IMR-90 (cell line): ENCODE results near the gene CROT. TPM values are rescaled to one million over a fixed set of nuclear protein-coding genes. Genes with fewer than 3 reads are reported as not detected.
A peak's percentile ranks its signal among the peaks of the same experiment; 100 is the strongest.

Source experiments
- ATAC-seq: fragments of 200-7000 bp; cut with Tn5 transposase; 2 replicates; pipeline ENCODE4 v1.9.1; 2020; ENCODE audit warnings: low read depth, mild to moderate bottlenecking, moderate library complexity
- BruUV-seq: library from RNA; stranded (reverse); fragments of 400-500 nt; replicated peaks from 2 replicates; lab custom pipeline; 2021; lab: Mats Ljungman, UMichigan
- CTCF ChIA-PET: fragments of 300-600 bp; formaldehyde crosslinking; extraction: SDS; loops from one replicate; lab custom pipeline; 2021; ENCODE audit warnings: antibody characterized with exemption; lab: Yijun Ruan, JAX
- POLR2A ChIA-PET: fragments of 300-600 bp; sonication (Branson Sonifier 250); formaldehyde crosslinking; loops from one replicate; lab custom pipeline; 2022; ENCODE audit warnings: antibody characterized with exemption; ENCODE audit not compliant: unreplicated experiment; lab: Charles Lee
- DNase-seq: peaks from one replicate; pipeline ENCODE4 v3.0.0; 2013
- H2AFZ ChIP-seq: replicated peaks from 2 replicates; pipeline ENCODE3; 2013; ENCODE audit warnings: low read length, mild to moderate bottlenecking; ENCODE audit not compliant: poor library complexity
- H2AK5ac ChIP-seq: 2 replicates; pipeline ENCODE4 v1.6.1; 2013; ENCODE audit warnings: low read depth, low read length, inconsistent platforms
- H2AK9ac ChIP-seq: replicated peaks from 2 replicates; pipeline ENCODE3; 2013; ENCODE audit warnings: mild to moderate bottlenecking, low read depth, low read length, moderate library complexity; ENCODE audit not compliant: poor library complexity
- H2BK120ac ChIP-seq: 2 replicates; pipeline ENCODE4 v1.6.1; 2013; ENCODE audit warnings: low read depth, low read length, inconsistent platforms
- H2BK15ac ChIP-seq: 3 replicates; pipeline ENCODE4 v1.6.1; 2013; ENCODE audit warnings: low read depth, low read length, inconsistent platforms
- H2BK20ac ChIP-seq: 2 replicates; pipeline ENCODE4 v1.6.1; 2013; ENCODE audit warnings: low read depth, mild to moderate bottlenecking, inconsistent platforms, low read length, moderate library complexity
- H2BK5ac ChIP-seq: 2 replicates; pipeline ENCODE4 v1.6.1; 2013; ENCODE audit warnings: mild to moderate bottlenecking, low read depth, low read length, inconsistent platforms; ENCODE audit not compliant: poor library complexity, severe bottlenecking
- H3K14ac ChIP-seq: replicated peaks from 2 replicates; pipeline ENCODE4 v1.6.1; 2013; ENCODE audit warnings: low read depth, low read length, inconsistent platforms
- H3K18ac ChIP-seq: 2 replicates; pipeline ENCODE4 v1.6.1; 2013; ENCODE audit warnings: low read depth, low read length, control low read depth
- H3K23ac ChIP-seq: 2 replicates; pipeline ENCODE4 v1.6.1; 2013; ENCODE audit warnings: low read depth, low read length, inconsistent platforms
- H3K27ac ChIP-seq: 2 replicates; pipeline ENCODE4 v1.5.1; 2013; ENCODE audit warnings: mild to moderate bottlenecking, control low read depth, low read length; ENCODE audit not compliant: insufficient read depth
- H3K27me3 ChIP-seq: 2 replicates; pipeline ENCODE4 v1.6.1; 2013; ENCODE audit warnings: low read length; ENCODE audit not compliant: control insufficient read depth, insufficient read depth
- H3K36me3 ChIP-seq: 2 replicates; pipeline ENCODE4 v1.6.1; 2013; ENCODE audit warnings: low read length, mixed read lengths; ENCODE audit not compliant: control insufficient read depth, insufficient read depth
- H3K4ac ChIP-seq: 2 replicates; pipeline ENCODE4 v1.6.1; 2013; ENCODE audit warnings: low read depth, low read length, inconsistent platforms
- H3K4me1 ChIP-seq: 2 replicates; pipeline ENCODE4 v1.6.1; 2013; ENCODE audit warnings: low read length, mixed read lengths; ENCODE audit not compliant: control insufficient read depth, insufficient read depth
- H3K4me2 ChIP-seq: 2 replicates; pipeline ENCODE4 v1.6.1; 2013; ENCODE audit warnings: low read depth, mild to moderate bottlenecking, control low read depth, low read length, moderate library complexity
- H3K4me3 ChIP-seq: 2 replicates; pipeline ENCODE4 v1.5.1; 2013; ENCODE audit warnings: low read depth, mild to moderate bottlenecking, control low read depth, low read length, moderate library complexity; ENCODE audit not compliant: insufficient read depth
- H3K56ac ChIP-seq: 2 replicates; pipeline ENCODE4 v1.6.1; 2013; ENCODE audit warnings: low read length, inconsistent platforms; ENCODE audit not compliant: insufficient read depth; ENCODE audit errors: extremely low read depth
- H3K79me1 ChIP-seq, 2 experiments: 2 replicates each; pipeline ENCODE4 v1.6.1; 2013; ENCODE audit warnings: low read length in 2 of 2, inconsistent platforms in 1 of 2, low read depth in 1 of 2
- H3K9ac ChIP-seq: 2 replicates; pipeline ENCODE4 v1.6.1; 2013; ENCODE audit warnings: low read depth, low read length, control low read depth
- H3K9me1 ChIP-seq: 2 replicates; pipeline ENCODE4 v1.6.1; 2013; ENCODE audit warnings: low read length, inconsistent platforms; ENCODE audit not compliant: insufficient read depth
- H3K9me3 ChIP-seq: 2 replicates; pipeline ENCODE4 v1.6.1; 2013; ENCODE audit warnings: low read length; ENCODE audit not compliant: control insufficient read depth, insufficient read depth
- H4K20me1 ChIP-seq: 2 replicates; pipeline ENCODE4 v1.6.1; 2013; ENCODE audit warnings: low read length, inconsistent platforms; ENCODE audit not compliant: insufficient read depth
- H4K5ac ChIP-seq: 2 replicates; pipeline ENCODE4 v1.6.1; 2013; ENCODE audit warnings: mild to moderate bottlenecking, low read depth, low read length, control low read depth
- H4K8ac ChIP-seq, 2 experiments: 2 replicates each; pipeline ENCODE4 v1.6.1; 2013; ENCODE audit warnings: low read depth in 2 of 2, low read length in 2 of 2, control low read depth in 1 of 2, inconsistent platforms in 1 of 2
- H4K91ac ChIP-seq: 2 replicates; pipeline ENCODE4 v1.6.1; 2013; ENCODE audit warnings: low read depth, low read length, inconsistent platforms; ENCODE audit not compliant: insufficient read depth
- CEBPB ChIP-seq: IDR thresholded peaks from 2 replicates; pipeline ENCODE4 v1.6.1; 2012; ENCODE audit warnings: low read depth, low read length, improper control_type of control experiment
- RFX5 ChIP-seq: IDR thresholded peaks from 2 replicates; pipeline ENCODE4 v1.8.0; 2012; ENCODE audit warnings: low read depth, mild to moderate bottlenecking, low read length, moderate library complexity
- dilution Hi-C: fragments of 300-500 bp; cut with HindIII; formaldehyde crosslinking; loops from one replicate; pipeline ENCODE4 v1.14.3; 2018; ENCODE audit warnings: low sequenced_read_pairs; ENCODE audit not compliant: unreplicated experiment
- in situ Hi-C: fragments of 300-500 bp; cut with MboI; formaldehyde crosslinking; loops from 3 replicates; pipeline ENCODE4 v1.14.3; 2019; ENCODE audit warnings: low sequenced_read_pairs, inconsistent platforms, mixed read lengths
- intact Hi-C: fragments of 100-400 bp; cut with micrococcal nuclease; formaldehyde crosslinking; loops from 2 replicates; pipeline ENCODE4 v1.10.0; 2022
- polyA plus RNA-seq, 3 experiments: library from polyadenylated mRNA; depleted of rRNA; stranded (reverse); fragments of >200 nt; gene quantifications; 2 replicates each; pipeline ENCODE4 v1.2.3, GENCODE V29; 2012; ENCODE audit warnings: low replicate concordance in 1 of 3
- total RNA-seq: library from RNA; depleted of rRNA; stranded (reverse); fragments of >200 nt; gene quantifications from 2 replicates; pipeline ENCODE4 v1.2.3, GENCODE V29; 2012

The CROT gene
- total and polyA plus RNA-seq, 2 of the 4 experiments (the other 2 are of a cell fraction): 7.5 to 10.0 TPM

GRCh38 chr7:87404674-87405073 lies 59.2 kb downstream of the CROT start:
- H3K14ac ChIP-seq: no peak overlapping the region
- H3K56ac ChIP-seq: no peak overlapping the region
- no peak overlapping the region for H2BK120ac ChIP-seq
- H2AK9ac ChIP-seq: no peak overlapping the region
- H4K20me1 ChIP-seq: no peaks in the 10 kb centered on the region
- no peaks in the 10 kb centered on the region for H3K9me3 ChIP-seq
- H2BK15ac ChIP-seq: no peak overlapping the region
- no peak overlapping the region for H3K4me3 ChIP-seq
- no peak overlapping the region for H2AK5ac ChIP-seq
- no TSS peak for BruUV-seq
- in situ Hi-C loops (loop anchor here (25.0 kb wide), 1 partner anchor 467 kb away; no protein-coding TSS in a partner anchor), dilution Hi-C loops (no loop called here), intact Hi-C loops (no loop called here)
- no peak overlapping the region for H4K8ac ChIP-seq
- no peaks in the 10 kb centered on the region for H3K79me1 ChIP-seq
- H3K27ac ChIP-seq: no peak overlapping the region
- H4K5ac ChIP-seq: no peak overlapping the region
- peaks cover 4% of the 10 kb centered on the region for H3K9me1 ChIP-seq
- no peak overlapping the region for H3K18ac ChIP-seq
- peaks cover 3% of the 10 kb centered on the region for H3K4me1 ChIP-seq
- H2BK5ac ChIP-seq: no peak overlapping the region
- TF ChIP-seq RFX5: no peak
- no peak for TF ChIP-seq CEBPB
- H2AFZ ChIP-seq: no peak overlapping the region
- ChIA-PET POLR2A (no interaction called here), CTCF (interaction anchor here (0.9 kb wide), 1 partner anchor 92 kb away, joined by 4 read pairs; no protein-coding TSS in a partner anchor)
- H3K4me2 ChIP-seq: no peak overlapping the region
- no peaks in the 10 kb centered on the region for H3K36me3 ChIP-seq
- H3K23ac ChIP-seq: no peak overlapping the region
- no peak overlapping the region for H4K91ac ChIP-seq
- no peak overlapping the region for H2BK20ac ChIP-seq
- peak; percentile 43 for DNase-seq
- ATAC-seq: peak; percentile 55
- H3K9ac ChIP-seq: no peak overlapping the region
- no peak overlapping the region for H3K4ac ChIP-seq
- H3K27me3 ChIP-seq: no peaks in the 10 kb centered on the region
